ENCODE measurements around the gene DIP2A.

Gene DIP2A

GRCh38 chr21:46596201-46596600 lies 137.5 kb downstream of the DIP2A start:
- DNase-seq (ENCODE audit: low spot score): no peak

GRCh38 chr21:46597031-46597430 lies 138.3 kb downstream of the DIP2A start:
- DNase-seq (ENCODE audit: low spot score): no peak

GRCh38 chr21:46597896-46598343 lies 139.2 kb downstream of the DIP2A start:
- DNase-seq (ENCODE audit: low spot score): no peak

GRCh38 chr21:46598581-46599572 lies 140.2 kb downstream of the DIP2A start:
- peak; percentile 91 for DNase-seq (ENCODE audit: low spot score)

GRCh38 chr21:46600305-46600704 lies 141.6 kb downstream of the DIP2A start:
- DNase-seq (ENCODE audit: low spot score): no peak

- no peak for DNase-seq (ENCODE audit: low spot score)
Observed at GRCh38 chr21:46600978-46601377, 142.3 kb downstream of the DIP2A start.

- peak; percentile 29 for DNase-seq (ENCODE audit: low spot score)
Observed at GRCh38 chr21:46603228-46603627, 144.5 kb downstream of the DIP2A start.

- no peak for DNase-seq (ENCODE audit: low spot score)
Observed at GRCh38 chr21:46604329-46604974, 145.8 kb downstream of the DIP2A start.

- no peak for DNase-seq (ENCODE audit: low spot score)
Observed at GRCh38 chr21:46604975-46605766, 146.5 kb downstream of the DIP2A start, which contains the start of gene S100B. S100B (minus strand) TSS chr21:46605082; CDS start chr21:46602415, 2,667 bp downstream.

GRCh38 chr21:46605767-46606426 lies 147.2 kb downstream of the DIP2A start:
- no peak for DNase-seq (ENCODE audit: low spot score)

GRCh38 chr21:46606427-46606813 lies 147.7 kb downstream of the DIP2A start:
- no peak for DNase-seq (ENCODE audit: low spot score)

- no peak for DNase-seq (ENCODE audit: low spot score)
Observed at GRCh38 chr21:46607636-46608035, 148.9 kb downstream of the DIP2A start.

- no peak for DNase-seq (ENCODE audit: low spot score)
Observed at GRCh38 chr21:46608672-46609111, 150.0 kb downstream of the DIP2A start.

GRCh38 chr21:46610018-46610701 lies 151.5 kb downstream of the DIP2A start:
- no peak for DNase-seq (ENCODE audit: low spot score)

GRCh38 chr21:46613391-46613790 lies 154.7 kb downstream of the DIP2A start:
- DNase-seq (ENCODE audit: low spot score): no peak

- DNase-seq (ENCODE audit: low spot score): no peak
Observed at GRCh38 chr21:46616050-46616449, 157.4 kb downstream of the DIP2A start.

- no peak for DNase-seq (ENCODE audit: low spot score)
Observed at GRCh38 chr21:46616656-46617055, 158.0 kb downstream of the DIP2A start.

- DNase-seq (ENCODE audit: low spot score): no peak
Observed at GRCh38 chr21:46617267-46618051, 158.8 kb downstream of the DIP2A start.

- DNase-seq (ENCODE audit: low spot score): no peak
Observed at GRCh38 chr21:46618738-46619379, 160.2 kb downstream of the DIP2A start.

All from AG08395 (cell line).